IMR-90 (cell line): ENCODE results near the gene RPL15. TPM values are rescaled to one million over a fixed set of nuclear protein-coding genes. Genes with fewer than 3 reads are reported as not detected.

Experiments
- ATAC-seq: fragments of 200-7000 bp; cut with Tn5 transposase; 2 replicates; pipeline ENCODE4 v1.9.1; 2020; ENCODE audit warnings: low read depth, mild to moderate bottlenecking, moderate library complexity
- BruUV-seq: library from RNA; stranded (reverse); fragments of 400-500 nt; replicated peaks from 2 replicates; lab custom pipeline; 2021; lab: Mats Ljungman, UMichigan
- CTCF ChIA-PET: fragments of 300-600 bp; formaldehyde crosslinking; extraction: SDS; loops from one replicate; lab custom pipeline; 2021; ENCODE audit warnings: antibody characterized with exemption; lab: Yijun Ruan, JAX
- POLR2A ChIA-PET: fragments of 300-600 bp; sonication (Branson Sonifier 250); formaldehyde crosslinking; loops from one replicate; lab custom pipeline; 2022; ENCODE audit warnings: antibody characterized with exemption; ENCODE audit not compliant: unreplicated experiment; lab: Charles Lee
- DNase-seq: peaks from one replicate; pipeline ENCODE4 v3.0.0; 2013
- H2AFZ ChIP-seq: replicated peaks from 2 replicates; pipeline ENCODE3; 2013; ENCODE audit warnings: low read length, mild to moderate bottlenecking; ENCODE audit not compliant: poor library complexity
- H2AK5ac ChIP-seq: 2 replicates; pipeline ENCODE4 v1.6.1; 2013; ENCODE audit warnings: low read depth, low read length, inconsistent platforms
- H2AK9ac ChIP-seq: replicated peaks from 2 replicates; pipeline ENCODE3; 2013; ENCODE audit warnings: mild to moderate bottlenecking, low read depth, low read length, moderate library complexity; ENCODE audit not compliant: poor library complexity
- H2BK120ac ChIP-seq: 2 replicates; pipeline ENCODE4 v1.6.1; 2013; ENCODE audit warnings: low read depth, low read length, inconsistent platforms
- H2BK15ac ChIP-seq: 3 replicates; pipeline ENCODE4 v1.6.1; 2013; ENCODE audit warnings: low read depth, low read length, inconsistent platforms
- H2BK20ac ChIP-seq: 2 replicates; pipeline ENCODE4 v1.6.1; 2013; ENCODE audit warnings: low read depth, mild to moderate bottlenecking, inconsistent platforms, low read length, moderate library complexity
- H2BK5ac ChIP-seq: 2 replicates; pipeline ENCODE4 v1.6.1; 2013; ENCODE audit warnings: mild to moderate bottlenecking, low read depth, low read length, inconsistent platforms; ENCODE audit not compliant: poor library complexity, severe bottlenecking
- H3K14ac ChIP-seq: replicated peaks from 2 replicates; pipeline ENCODE4 v1.6.1; 2013; ENCODE audit warnings: low read depth, low read length, inconsistent platforms
- H3K18ac ChIP-seq: 2 replicates; pipeline ENCODE4 v1.6.1; 2013; ENCODE audit warnings: low read depth, low read length, control low read depth
- H3K23ac ChIP-seq: 2 replicates; pipeline ENCODE4 v1.6.1; 2013; ENCODE audit warnings: low read depth, low read length, inconsistent platforms
- H3K27ac ChIP-seq: 2 replicates; pipeline ENCODE4 v1.5.1; 2013; ENCODE audit warnings: mild to moderate bottlenecking, control low read depth, low read length; ENCODE audit not compliant: insufficient read depth
- H3K27me3 ChIP-seq: 2 replicates; pipeline ENCODE4 v1.6.1; 2013; ENCODE audit warnings: low read length; ENCODE audit not compliant: control insufficient read depth, insufficient read depth
- H3K36me3 ChIP-seq: 2 replicates; pipeline ENCODE4 v1.6.1; 2013; ENCODE audit warnings: low read length, mixed read lengths; ENCODE audit not compliant: control insufficient read depth, insufficient read depth
- H3K4ac ChIP-seq: 2 replicates; pipeline ENCODE4 v1.6.1; 2013; ENCODE audit warnings: low read depth, low read length, inconsistent platforms
- H3K4me1 ChIP-seq: 2 replicates; pipeline ENCODE4 v1.6.1; 2013; ENCODE audit warnings: low read length, mixed read lengths; ENCODE audit not compliant: control insufficient read depth, insufficient read depth
- H3K4me2 ChIP-seq: 2 replicates; pipeline ENCODE4 v1.6.1; 2013; ENCODE audit warnings: low read depth, mild to moderate bottlenecking, control low read depth, low read length, moderate library complexity
- H3K4me3 ChIP-seq: 2 replicates; pipeline ENCODE4 v1.5.1; 2013; ENCODE audit warnings: low read depth, mild to moderate bottlenecking, control low read depth, low read length, moderate library complexity; ENCODE audit not compliant: insufficient read depth
- H3K56ac ChIP-seq: 2 replicates; pipeline ENCODE4 v1.6.1; 2013; ENCODE audit warnings: low read length, inconsistent platforms; ENCODE audit not compliant: insufficient read depth; ENCODE audit errors: extremely low read depth
- H3K79me1 ChIP-seq, 2 experiments: 2 replicates each; pipeline ENCODE4 v1.6.1; 2013; ENCODE audit warnings: low read length in 2 of 2, inconsistent platforms in 1 of 2, low read depth in 1 of 2
- H3K9ac ChIP-seq: 2 replicates; pipeline ENCODE4 v1.6.1; 2013; ENCODE audit warnings: low read depth, low read length, control low read depth
- H3K9me1 ChIP-seq: 2 replicates; pipeline ENCODE4 v1.6.1; 2013; ENCODE audit warnings: low read length, inconsistent platforms; ENCODE audit not compliant: insufficient read depth
- H3K9me3 ChIP-seq: 2 replicates; pipeline ENCODE4 v1.6.1; 2013; ENCODE audit warnings: low read length; ENCODE audit not compliant: control insufficient read depth, insufficient read depth
- H4K20me1 ChIP-seq: 2 replicates; pipeline ENCODE4 v1.6.1; 2013; ENCODE audit warnings: low read length, inconsistent platforms; ENCODE audit not compliant: insufficient read depth
- H4K5ac ChIP-seq: 2 replicates; pipeline ENCODE4 v1.6.1; 2013; ENCODE audit warnings: mild to moderate bottlenecking, low read depth, low read length, control low read depth
- H4K8ac ChIP-seq, 2 experiments: 2 replicates each; pipeline ENCODE4 v1.6.1; 2013; ENCODE audit warnings: low read depth in 2 of 2, low read length in 2 of 2, control low read depth in 1 of 2, inconsistent platforms in 1 of 2
- H4K91ac ChIP-seq: 2 replicates; pipeline ENCODE4 v1.6.1; 2013; ENCODE audit warnings: low read depth, low read length, inconsistent platforms; ENCODE audit not compliant: insufficient read depth
- CHD1 ChIP-seq: IDR thresholded peaks from 2 replicates; pipeline ENCODE4 v1.6.1; 2012; ENCODE audit warnings: low read depth, low read length, improper control_type of control experiment
- MAZ ChIP-seq: IDR thresholded peaks from 2 replicates; pipeline ENCODE4 v1.6.1; 2012; ENCODE audit warnings: low read depth, mild to moderate bottlenecking, low read length, improper control_type of control experiment, moderate library complexity, borderline replicate concordance
- MXI1 ChIP-seq: IDR thresholded peaks from 2 replicates; pipeline ENCODE4 v1.6.1; 2012; ENCODE audit warnings: low read depth, mild to moderate bottlenecking, low read length, moderate library complexity, borderline replicate concordance
- POLR2A ChIP-seq: IDR thresholded peaks from 2 replicates; pipeline ENCODE4 v1.6.1; 2012; ENCODE audit warnings: mild to moderate bottlenecking, low read depth, low read length
- SMC3 ChIP-seq: fragments of 150-350 bp; IDR thresholded peaks from 2 replicates; pipeline ENCODE4 v1.6.1; 2016; ENCODE audit warnings: low read depth, mild to moderate bottlenecking, antibody characterized with exemption, low read length, moderate library complexity
- WGBS, 2 experiments: methylation state at CpG; one replicate each; pipeline versions ENCODE4 v1.1.5 to v1.1.7; 2013; ENCODE audit warnings: missing lambda C conversion rate in 2 of 2; ENCODE audit not compliant: insufficient read length in 1 of 2; ENCODE audit errors: extremely low coverage in 2 of 2; 5-methylcytosine and 5-hydroxymethylcytosine counted together
- dilution Hi-C: fragments of 300-500 bp; cut with HindIII; formaldehyde crosslinking; loops from one replicate; pipeline ENCODE4 v1.14.3; 2018; ENCODE audit warnings: low sequenced_read_pairs; ENCODE audit not compliant: unreplicated experiment
- in situ Hi-C: fragments of 300-500 bp; cut with MboI; formaldehyde crosslinking; loops from 3 replicates; pipeline ENCODE4 v1.14.3; 2019; ENCODE audit warnings: low sequenced_read_pairs, inconsistent platforms, mixed read lengths
- intact Hi-C: fragments of 100-400 bp; cut with micrococcal nuclease; formaldehyde crosslinking; loops from 2 replicates; pipeline ENCODE4 v1.10.0; 2022
- polyA plus RNA-seq, 3 experiments: library from polyadenylated mRNA; depleted of rRNA; stranded (reverse); fragments of >200 nt; gene quantifications; 2 replicates each; pipeline ENCODE4 v1.2.3, GENCODE V29; 2012; ENCODE audit warnings: low replicate concordance in 1 of 3
- total RNA-seq: library from RNA; depleted of rRNA; stranded (reverse); fragments of >200 nt; gene quantifications from 2 replicates; pipeline ENCODE4 v1.2.3, GENCODE V29; 2012
- TF ChIP-seq, protein P1 (sequence below): conservative IDR thresholded peaks from 2 replicates; pipeline ENCODE4 v1.5.1; 2012; ENCODE audit warnings: mild to moderate bottlenecking, low read depth, low read length, improper control_type of control experiment
- TF ChIP-seq, protein P2 (sequence below): fragments of 150-350 bp; IDR thresholded peaks from 2 replicates; pipeline ENCODE4 v1.6.1; 2016; ENCODE audit warnings: low read depth, mild to moderate bottlenecking, low read length, moderate library complexity, borderline replicate concordance

The RPL15 gene
- total and polyA plus RNA-seq, 2 of the 4 experiments (the other 2 are of a cell fraction) = 1,419 to 4,701 TPM

DNA sequence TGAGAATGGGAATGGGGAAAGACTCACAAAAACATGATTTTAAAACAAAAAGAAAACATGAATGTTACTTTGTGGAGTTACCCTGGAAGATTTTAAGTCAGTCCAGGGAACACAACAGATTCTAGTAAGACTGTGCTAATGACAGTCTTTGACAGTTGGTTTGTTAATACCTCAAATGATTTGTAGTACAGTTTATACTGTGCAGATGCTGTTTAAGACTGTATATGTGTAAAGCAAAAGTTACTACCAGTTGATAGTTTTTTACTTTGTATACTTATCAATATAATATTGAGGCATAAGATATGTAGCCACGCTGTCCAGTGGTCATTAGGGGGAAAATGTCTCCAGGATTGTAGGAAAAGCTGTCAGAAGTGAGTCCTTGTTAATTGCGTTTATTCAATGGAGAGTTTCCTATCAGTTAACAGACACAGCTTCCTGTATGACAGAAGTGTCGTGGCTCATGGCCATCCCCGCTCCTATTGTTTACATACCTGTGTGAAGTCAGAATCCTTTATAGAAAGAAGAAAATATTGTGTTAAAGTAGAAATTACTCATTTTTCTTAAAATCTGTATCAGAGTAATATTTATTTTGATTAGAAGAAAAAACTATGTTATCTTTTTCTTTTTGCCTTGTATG is 36.1 kb upstream of the RPL15 start:
- POLR2A ChIA-PET = no interaction called here

More for the DNA sequence above, 36.1 kb upstream of the RPL15 start:
- Histone ChIP-seq H3K79me1 (peaks cover 21 to 65% of the 10 kb centered on the region in 2 experiments), H2AFZ (no peak overlapping the region), H2AK5ac (no peak overlapping the region), H3K27ac (no peak overlapping the region), H4K8ac (no peak overlapping the region), H2BK5ac (no peak overlapping the region), H2BK15ac (no peak overlapping the region), H4K20me1 (peaks cover 24% of the 10 kb centered on the region), H4K5ac (no peak overlapping the region), H3K4me1 (peaks cover 7% of the 10 kb centered on the region), H3K36me3 (peaks cover 9% of the 10 kb centered on the region; the same call in 1 of the 2 replicates), H3K9me3 (no peaks in the 10 kb centered on the region), H2AK9ac (no peak overlapping the region), H3K23ac (no peak overlapping the region), H3K27me3 (no peaks in the 10 kb centered on the region), H3K9me1 (no peaks in the 10 kb centered on the region), H3K4ac (no peak overlapping the region), H3K14ac (no peak overlapping the region), H3K4me3 (no peak overlapping the region), H3K56ac (no peak overlapping the region), H2BK20ac (no peak overlapping the region), H4K91ac (no peak overlapping the region), H3K18ac (no peak overlapping the region), H3K9ac (no peak overlapping the region), H3K4me2 (no peak overlapping the region), H2BK120ac (no peak overlapping the region)
- peak; percentile 27 for DNase-seq
- CTCF ChIA-PET = no interaction called here
- in situ Hi-C loops = loop anchor here (25.0 kb wide), 2 partner anchors 356 to 806 kb away; no protein-coding TSS in a partner anchor
- intact Hi-C loops = no loop called here
- dilution Hi-C loops = no loop called here
- no CpG with 5 or more reads among the region's 4 CpGs for WGBS, 2 experiments
- ATAC-seq = no peak
- TF ChIP-seq SMC3 (no peak), POLR2A (no peak), MAZ (no peak), MXI1 (no peak), CHD1 (no peak)
- TF ChIP-seq, protein P1, sequence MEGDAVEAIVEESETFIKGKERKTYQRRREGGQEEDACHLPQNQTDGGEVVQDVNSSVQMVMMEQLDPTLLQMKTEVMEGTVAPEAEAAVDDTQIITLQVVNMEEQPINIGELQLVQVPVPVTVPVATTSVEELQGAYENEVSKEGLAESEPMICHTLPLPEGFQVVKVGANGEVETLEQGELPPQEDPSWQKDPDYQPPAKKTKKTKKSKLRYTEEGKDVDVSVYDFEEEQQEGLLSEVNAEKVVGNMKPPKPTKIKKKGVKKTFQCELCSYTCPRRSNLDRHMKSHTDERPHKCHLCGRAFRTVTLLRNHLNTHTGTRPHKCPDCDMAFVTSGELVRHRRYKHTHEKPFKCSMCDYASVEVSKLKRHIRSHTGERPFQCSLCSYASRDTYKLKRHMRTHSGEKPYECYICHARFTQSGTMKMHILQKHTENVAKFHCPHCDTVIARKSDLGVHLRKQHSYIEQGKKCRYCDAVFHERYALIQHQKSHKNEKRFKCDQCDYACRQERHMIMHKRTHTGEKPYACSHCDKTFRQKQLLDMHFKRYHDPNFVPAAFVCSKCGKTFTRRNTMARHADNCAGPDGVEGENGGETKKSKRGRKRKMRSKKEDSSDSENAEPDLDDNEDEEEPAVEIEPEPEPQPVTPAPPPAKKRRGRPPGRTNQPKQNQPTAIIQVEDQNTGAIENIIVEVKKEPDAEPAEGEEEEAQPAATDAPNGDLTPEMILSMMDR = no peak
- TF ChIP-seq, protein P2, sequence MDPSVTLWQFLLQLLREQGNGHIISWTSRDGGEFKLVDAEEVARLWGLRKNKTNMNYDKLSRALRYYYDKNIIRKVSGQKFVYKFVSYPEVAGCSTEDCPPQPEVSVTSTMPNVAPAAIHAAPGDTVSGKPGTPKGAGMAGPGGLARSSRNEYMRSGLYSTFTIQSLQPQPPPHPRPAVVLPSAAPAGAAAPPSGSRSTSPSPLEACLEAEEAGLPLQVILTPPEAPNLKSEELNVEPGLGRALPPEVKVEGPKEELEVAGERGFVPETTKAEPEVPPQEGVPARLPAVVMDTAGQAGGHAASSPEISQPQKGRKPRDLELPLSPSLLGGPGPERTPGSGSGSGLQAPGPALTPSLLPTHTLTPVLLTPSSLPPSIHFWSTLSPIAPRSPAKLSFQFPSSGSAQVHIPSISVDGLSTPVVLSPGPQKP = no peak
- no TSS peak for BruUV-seq
